GM18909 (cell line): Measurements from ENCODE around the gene FLNC.

Experiments
- ATAC-seq: cut with Tn5 transposase; IDR thresholded peaks from one replicate; pipeline ENCODE4 v1.9.1; 2021; ENCODE audit warnings: mild to moderate bottlenecking; ENCODE audit not compliant: unreplicated experiment, poor library complexity

Gene FLNC, protein sequence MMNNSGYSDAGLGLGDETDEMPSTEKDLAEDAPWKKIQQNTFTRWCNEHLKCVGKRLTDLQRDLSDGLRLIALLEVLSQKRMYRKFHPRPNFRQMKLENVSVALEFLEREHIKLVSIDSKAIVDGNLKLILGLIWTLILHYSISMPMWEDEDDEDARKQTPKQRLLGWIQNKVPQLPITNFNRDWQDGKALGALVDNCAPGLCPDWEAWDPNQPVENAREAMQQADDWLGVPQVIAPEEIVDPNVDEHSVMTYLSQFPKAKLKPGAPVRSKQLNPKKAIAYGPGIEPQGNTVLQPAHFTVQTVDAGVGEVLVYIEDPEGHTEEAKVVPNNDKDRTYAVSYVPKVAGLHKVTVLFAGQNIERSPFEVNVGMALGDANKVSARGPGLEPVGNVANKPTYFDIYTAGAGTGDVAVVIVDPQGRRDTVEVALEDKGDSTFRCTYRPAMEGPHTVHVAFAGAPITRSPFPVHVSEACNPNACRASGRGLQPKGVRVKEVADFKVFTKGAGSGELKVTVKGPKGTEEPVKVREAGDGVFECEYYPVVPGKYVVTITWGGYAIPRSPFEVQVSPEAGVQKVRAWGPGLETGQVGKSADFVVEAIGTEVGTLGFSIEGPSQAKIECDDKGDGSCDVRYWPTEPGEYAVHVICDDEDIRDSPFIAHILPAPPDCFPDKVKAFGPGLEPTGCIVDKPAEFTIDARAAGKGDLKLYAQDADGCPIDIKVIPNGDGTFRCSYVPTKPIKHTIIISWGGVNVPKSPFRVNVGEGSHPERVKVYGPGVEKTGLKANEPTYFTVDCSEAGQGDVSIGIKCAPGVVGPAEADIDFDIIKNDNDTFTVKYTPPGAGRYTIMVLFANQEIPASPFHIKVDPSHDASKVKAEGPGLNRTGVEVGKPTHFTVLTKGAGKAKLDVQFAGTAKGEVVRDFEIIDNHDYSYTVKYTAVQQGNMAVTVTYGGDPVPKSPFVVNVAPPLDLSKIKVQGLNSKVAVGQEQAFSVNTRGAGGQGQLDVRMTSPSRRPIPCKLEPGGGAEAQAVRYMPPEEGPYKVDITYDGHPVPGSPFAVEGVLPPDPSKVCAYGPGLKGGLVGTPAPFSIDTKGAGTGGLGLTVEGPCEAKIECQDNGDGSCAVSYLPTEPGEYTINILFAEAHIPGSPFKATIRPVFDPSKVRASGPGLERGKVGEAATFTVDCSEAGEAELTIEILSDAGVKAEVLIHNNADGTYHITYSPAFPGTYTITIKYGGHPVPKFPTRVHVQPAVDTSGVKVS (N-terminal part only)

GRCh38 chr7:128830231-128831177 is at the start of gene FLNC:
FLNC (plus strand) TSS chr7:128830406; CDS start chr7:128830638, 232 bp downstream.
- no peak for ATAC-seq

DNA sequence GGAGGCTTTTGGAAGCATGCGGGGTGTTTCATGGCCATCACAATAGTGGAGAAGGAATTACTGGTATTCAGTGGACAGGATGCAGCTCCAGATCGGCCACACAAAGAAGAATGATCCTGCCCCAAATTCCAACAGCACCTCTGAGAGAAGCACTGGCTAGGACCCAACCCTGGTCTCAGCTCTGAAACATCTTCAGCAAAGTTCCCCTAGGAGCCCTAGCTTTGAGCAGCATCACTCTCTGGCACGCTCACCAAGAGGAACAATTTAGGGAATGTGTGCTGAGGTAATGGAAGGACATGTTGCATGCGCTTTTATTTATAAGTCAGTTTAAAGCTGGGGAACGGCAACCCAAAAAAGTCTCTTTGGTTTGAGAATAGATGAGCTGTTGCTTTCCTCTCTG is 49.1 kb upstream of the FLNC start:
- no peak for ATAC-seq

DNA sequence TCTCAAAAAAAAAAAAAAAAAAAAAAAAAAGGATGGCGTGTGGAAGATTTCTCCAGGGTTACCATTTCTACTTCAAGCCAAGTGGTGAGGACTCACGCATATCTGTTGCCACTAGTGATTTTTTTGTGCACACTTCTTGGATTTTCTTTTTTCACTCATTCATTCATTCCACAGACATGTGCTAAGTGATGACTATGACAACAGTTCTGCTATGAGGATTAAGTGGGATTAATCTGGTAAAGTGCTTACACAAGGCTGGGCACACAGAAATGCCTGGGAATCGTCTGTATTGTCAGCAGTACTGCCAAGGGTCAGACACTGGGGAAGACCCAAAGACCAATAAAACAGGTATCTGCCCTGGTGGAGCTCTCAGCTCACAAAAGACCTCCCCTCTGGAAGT is 48.4 kb upstream of the FLNC start:
- ATAC-seq = no peak

DNA sequence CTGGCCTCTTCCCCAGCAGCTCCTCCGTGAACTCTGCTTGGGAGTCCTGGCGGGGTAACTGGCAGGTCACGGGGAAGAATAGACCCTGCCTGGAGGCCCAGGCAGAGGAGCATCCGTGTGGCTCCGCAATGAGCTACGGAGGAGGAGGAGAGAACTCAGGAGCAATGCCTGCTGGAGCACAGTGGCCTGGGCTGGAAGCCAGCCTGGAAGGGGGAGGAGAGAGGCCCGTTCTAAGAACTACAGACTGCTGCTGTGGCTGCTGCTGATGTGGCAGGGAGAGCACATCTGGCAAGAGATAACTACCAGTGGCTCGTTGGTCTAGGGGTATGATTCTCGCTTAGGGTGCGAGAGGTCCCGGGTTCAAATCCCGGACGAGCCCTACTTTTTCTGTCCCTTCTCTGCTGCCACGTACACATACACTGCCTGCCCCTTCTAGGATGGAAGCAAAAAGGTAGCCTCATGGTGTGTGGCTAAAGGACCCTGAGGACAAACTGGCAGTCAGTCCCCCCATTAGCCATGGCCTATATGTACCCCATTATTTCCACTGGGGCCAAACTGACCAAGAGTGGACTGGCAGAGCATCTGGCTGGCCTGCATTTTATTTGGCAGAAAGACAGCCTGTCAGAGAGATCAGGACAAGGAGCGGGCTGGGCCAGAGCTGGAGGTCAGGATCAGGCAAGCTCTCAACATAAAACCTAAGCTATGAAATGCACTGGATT is 46.9 kb upstream of the FLNC start:
- ATAC-seq = no peak

- ATAC-seq = no peak
Observed at GRCh38 chr7:128785738-128786137, 44.5 kb upstream of the FLNC start.

- no peak for ATAC-seq
Observed at GRCh38 chr7:128788446-128789412, 41.5 kb upstream of the FLNC start.

DNA sequence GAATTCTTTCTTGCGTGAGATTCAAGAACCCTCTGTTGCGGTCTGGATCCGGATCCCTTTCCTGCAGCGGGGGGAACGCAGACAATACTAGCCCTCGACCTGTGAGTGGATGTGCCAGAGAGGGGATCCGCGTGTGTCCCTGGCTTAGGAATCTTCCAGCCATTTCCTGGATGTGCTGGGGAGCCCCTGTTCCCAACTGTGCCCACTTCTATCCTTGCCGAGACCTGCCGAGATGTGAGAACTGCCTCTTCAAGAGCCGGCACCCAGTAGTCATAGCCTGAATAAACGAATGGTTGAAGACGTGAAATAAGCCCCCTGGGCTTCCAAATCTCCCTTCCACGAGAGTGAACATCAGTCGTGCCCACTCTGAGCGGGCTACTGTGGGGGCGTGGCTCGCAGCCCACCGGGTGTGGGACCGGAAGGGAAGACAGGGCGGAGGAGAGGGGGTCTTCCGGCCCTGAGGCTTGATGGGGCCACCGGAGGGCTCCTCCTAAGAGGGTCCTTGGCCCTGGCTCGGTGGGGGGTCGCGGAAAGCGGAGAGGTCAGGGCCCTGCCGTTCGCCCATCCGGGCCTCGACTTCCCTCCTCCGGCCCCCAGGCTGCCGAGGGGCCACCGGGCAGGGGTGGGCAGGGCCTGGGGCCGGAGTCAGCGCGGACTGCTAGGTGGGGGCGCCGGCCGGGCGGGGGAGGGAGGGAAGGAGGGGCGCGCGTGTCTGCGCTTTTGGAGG is 39.7 kb upstream of the FLNC start:
- ATAC-seq = no peak

GRCh38 chr7:128791121-128791971 is 38.9 kb upstream of the FLNC start, which contains the start of gene CCDC136:
CCDC136 (plus strand) TSS chr7:128791968; CDS start chr7:128792412, 444 bp downstream.
- ATAC-seq = peak; percentile 83

GRCh38 chr7:128791972-128792327 is 38.3 kb upstream of the FLNC start:
- ATAC-seq = no peak

- no peak for ATAC-seq
Observed at GRCh38 chr7:128792471-128793180, 37.6 kb upstream of the FLNC start.

GRCh38 chr7:128793181-128793547 is 37.0 kb upstream of the FLNC start:
- no peak for ATAC-seq

DNA sequence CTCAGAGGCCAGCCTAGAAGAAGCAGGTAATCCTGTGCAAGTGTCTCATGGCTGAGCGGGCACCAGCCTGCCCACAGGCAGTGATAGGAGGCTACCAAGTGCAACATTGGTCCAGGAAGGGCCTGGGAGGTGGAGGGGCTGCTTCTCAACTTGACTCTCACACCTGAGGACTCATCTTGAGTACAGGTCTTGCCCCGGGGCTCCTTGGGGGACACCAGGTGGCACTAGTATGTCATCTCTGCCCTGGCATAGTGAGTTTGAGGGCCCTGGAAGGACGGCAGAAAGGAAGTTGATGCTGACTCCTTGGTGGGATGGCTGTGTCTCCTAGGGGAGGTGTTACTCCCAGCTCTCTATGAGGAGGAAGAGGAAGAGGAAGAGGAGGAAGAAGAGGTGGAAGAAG is 36.2 kb upstream of the FLNC start:
- no peak for ATAC-seq

- ATAC-seq = no peak
Observed at GRCh38 chr7:128794436-128794835, 35.8 kb upstream of the FLNC start.

DNA sequence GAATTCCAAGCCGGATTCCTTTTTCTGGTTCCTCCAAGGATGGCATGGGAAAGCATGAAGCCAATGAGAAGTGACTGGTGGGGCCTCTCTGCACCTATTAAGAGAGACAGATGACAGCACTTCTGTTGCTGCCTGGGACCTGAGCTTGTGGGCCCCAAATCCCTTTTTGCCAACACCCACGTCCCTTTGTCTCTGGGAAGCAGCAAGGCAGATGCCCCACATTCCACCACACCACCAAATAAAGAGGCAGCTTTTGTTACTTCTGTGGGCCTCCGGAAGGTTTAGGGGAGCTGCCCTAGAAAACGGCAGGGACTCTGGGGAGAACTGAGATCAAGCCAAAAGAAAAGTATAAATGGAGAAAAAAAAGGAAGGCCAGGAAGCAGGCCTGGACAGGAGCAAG is 35.1 kb upstream of the FLNC start:
- no peak for ATAC-seq

DNA sequence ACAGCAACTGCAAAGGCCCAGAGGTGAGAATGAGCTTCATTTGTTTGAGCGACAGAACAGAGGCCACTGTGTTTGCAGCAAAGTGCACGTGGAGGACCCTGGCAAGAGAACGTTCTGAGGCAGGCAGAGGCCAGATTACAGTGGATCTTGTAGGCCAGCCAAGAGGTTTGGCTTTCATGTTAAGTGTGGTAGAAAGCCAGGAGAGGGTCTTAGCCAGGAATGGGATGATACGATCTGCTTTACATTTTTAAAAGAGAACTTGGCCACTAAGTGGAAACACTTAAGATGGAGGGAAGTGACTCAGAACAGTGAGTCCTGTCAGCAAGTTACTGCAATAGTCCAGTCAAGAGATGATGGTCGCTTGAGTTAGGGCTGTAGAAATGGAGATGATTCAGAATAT is 33.9 kb upstream of the FLNC start:
- no peak for ATAC-seq

GRCh38 chr7:128799451-128799850 is 30.8 kb upstream of the FLNC start:
- ATAC-seq = no peak
